ENCODE results near the gene TPRX2. TPM values are rescaled to one million over a fixed set of nuclear protein-coding genes. Genes with fewer than 3 reads are reported as not detected.

Gene TPRX2
- polyA plus RNA-seq, 1 donor, result not detected

Other genes with a start within 250 kb of the TPRX2 start
- gene EHD2, start 145.8 kb upstream of the TPRX2 start, polyA plus RNA-seq (ENCODE audit: insufficient read length), result 27.4 TPM
- gene NOP53, start 113.7 kb upstream of the TPRX2 start, polyA plus RNA-seq (ENCODE audit: insufficient read length), result 316 TPM
- gene SELENOW, start 80.5 kb upstream of the TPRX2 start, polyA plus RNA-seq (ENCODE audit: insufficient read length), result 110 TPM
- gene TPRX1, start 54.7 kb upstream of the TPRX2 start, polyA plus RNA-seq (ENCODE audit: insufficient read length), result not detected
- 0.15 TPM for gene CRX, start 37.3 kb upstream of the TPRX2 start, polyA plus RNA-seq (ENCODE audit: insufficient read length)
- 0.18 TPM for gene SULT2A1, start 27.1 kb downstream of the TPRX2 start, polyA plus RNA-seq (ENCODE audit: insufficient read length)
- not detected for gene BSPH1, start 132.9 kb downstream of the TPRX2 start, polyA plus RNA-seq (ENCODE audit: insufficient read length)
- gene ELSPBP1, start 135.4 kb downstream of the TPRX2 start, polyA plus RNA-seq (ENCODE audit: insufficient read length), result 0.25 TPM
- gene CABP5, start 184.8 kb downstream of the TPRX2 start, polyA plus RNA-seq (ENCODE audit: insufficient read length), result not detected

Data from left kidney (tissue), 1 donor.